Measurements from ENCODE around the gene CYSLTR1. TPM values are rescaled to one million over a fixed set of nuclear protein-coding genes. Genes with fewer than 3 reads are reported as not detected.
"Not testable (repeated sequence)": the region's sequence is repeated elsewhere in the genome, so short reads cannot be mapped to it uniquely, and the experiment has no call there.

Gene CYSLTR1
- total RNA-seq, 2 experiments from 2014 or later, result 1.3 to 2.1 TPM

DNA sequence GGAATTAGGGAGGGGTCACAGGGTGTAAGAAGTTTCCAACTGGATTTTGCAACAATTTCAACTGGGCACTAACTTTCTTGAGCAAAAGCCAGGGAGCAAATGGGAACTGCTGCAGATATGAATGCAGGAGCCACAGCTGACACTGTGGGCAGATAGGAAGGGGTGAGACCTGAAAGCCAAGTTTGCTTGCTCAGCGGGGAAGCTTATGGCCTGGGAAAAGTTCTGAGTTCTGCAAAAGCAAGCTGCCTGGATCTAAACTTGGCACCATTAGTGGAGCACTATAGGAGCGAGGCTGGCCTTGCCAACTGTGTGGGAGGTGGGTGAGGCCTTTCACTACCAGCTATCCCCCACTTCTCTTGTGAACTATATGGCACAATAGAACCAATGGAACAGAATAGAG lies 11.1 kb downstream of the CYSLTR1 start:
- Mint-ChIP-seq H3K27me3 (no peaks in the 10 kb centered on the region), H3K36me3 (peaks cover 5% of the 10 kb centered on the region), H3K4me3 (no peak overlapping the region), H3K4me1 (peaks cover 17% of the 10 kb centered on the region), H3K27ac (no peak overlapping the region), H3K9me3 (ENCODE audit: low read depth) (peaks cover 2% of the 10 kb centered on the region)
- ATAC-seq (no peak), DNase-seq (no peak)
- CTCF ChIA-PET, result no interaction called here

DNA sequence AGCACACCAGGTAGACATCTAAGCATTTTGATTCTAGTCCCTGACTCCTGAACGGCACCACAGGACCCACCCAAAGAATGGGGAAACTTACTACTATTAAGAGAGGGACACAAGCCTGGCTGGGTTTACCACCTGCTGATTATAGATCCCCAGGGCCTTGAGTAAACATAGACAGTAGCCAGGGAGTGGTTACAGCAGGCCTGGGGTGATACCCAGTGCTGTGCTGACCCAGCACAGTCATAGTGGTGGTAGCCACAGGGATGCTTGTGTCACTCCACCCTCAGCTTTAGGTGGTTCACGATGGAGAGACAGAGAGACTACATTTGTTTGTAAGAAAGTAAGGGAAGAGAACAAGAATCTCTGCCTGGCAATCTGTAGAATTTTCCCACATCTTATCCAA lies 11.7 kb downstream of the CYSLTR1 start:
- peaks cover under 1% of the 10 kb centered on the region for H3K36me3 Mint-ChIP-seq
- H3K27ac Mint-ChIP-seq, result no peak overlapping the region

DNA sequence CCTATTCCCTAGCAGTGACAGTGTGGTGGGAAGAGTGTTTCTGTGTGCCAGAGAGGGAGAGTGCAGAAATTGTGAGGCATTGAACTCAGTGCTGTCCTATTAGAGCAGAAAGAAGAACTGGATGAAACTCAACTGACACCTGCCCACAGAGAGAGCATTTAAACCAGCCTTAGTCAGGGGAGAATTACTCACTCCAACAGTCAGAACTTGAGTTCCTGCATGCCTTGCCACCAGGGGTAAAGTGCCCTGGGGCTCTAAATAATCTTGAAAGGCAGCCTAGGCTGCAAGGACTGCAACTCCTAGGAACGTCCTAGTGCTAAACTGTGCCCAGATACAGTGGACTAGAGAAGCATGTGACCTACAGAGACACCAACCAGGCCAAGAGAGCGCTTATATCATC lies 12.8 kb downstream of the CYSLTR1 start:
- Mint-ChIP-seq H3K36me3 (no peaks in the 10 kb centered on the region), H3K4me3 (no peak overlapping the region), H3K9me3 (ENCODE audit: low read depth) (no peaks in the 10 kb centered on the region), H3K27me3 (no peaks in the 10 kb centered on the region), H3K4me1 (peaks cover 12% of the 10 kb centered on the region), H3K27ac (no peak overlapping the region)
- ATAC-seq (no peak), DNase-seq (no peak)
- CTCF ChIA-PET, result interaction anchor here (0.7 kb wide), 1 partner anchor 43 kb away, joined by 3 read pairs; no protein-coding TSS in a partner anchor

More for the DNA sequence above, 11.7 kb downstream of the CYSLTR1 start:
- H3K4me3 Mint-ChIP-seq, result no peak overlapping the region
- no peaks in the 10 kb centered on the region for H3K9me3 Mint-ChIP-seq (ENCODE audit: low read depth)
- peaks cover 12% of the 10 kb centered on the region for H3K4me1 Mint-ChIP-seq
- ATAC-seq (no peak), DNase-seq (no peak)
- CTCF ChIA-PET, result no interaction called here
- no peaks in the 10 kb centered on the region for H3K27me3 Mint-ChIP-seq

GRCh38 chrX:78313526-78313925 lies 13.9 kb downstream of the CYSLTR1 start:
- H3K27ac Mint-ChIP-seq, result no peak overlapping the region
- no peak overlapping the region for H3K4me3 Mint-ChIP-seq
- no peaks in the 10 kb centered on the region for H3K9me3 Mint-ChIP-seq (ENCODE audit: low read depth)
- H3K36me3 Mint-ChIP-seq, result no peaks in the 10 kb centered on the region
- no peak for ATAC-seq
- CTCF ChIA-PET, result no interaction called here
- H3K4me1 Mint-ChIP-seq, result peaks cover 12% of the 10 kb centered on the region
- H3K27me3 Mint-ChIP-seq, result no peaks in the 10 kb centered on the region
- no peak for DNase-seq

DNA sequence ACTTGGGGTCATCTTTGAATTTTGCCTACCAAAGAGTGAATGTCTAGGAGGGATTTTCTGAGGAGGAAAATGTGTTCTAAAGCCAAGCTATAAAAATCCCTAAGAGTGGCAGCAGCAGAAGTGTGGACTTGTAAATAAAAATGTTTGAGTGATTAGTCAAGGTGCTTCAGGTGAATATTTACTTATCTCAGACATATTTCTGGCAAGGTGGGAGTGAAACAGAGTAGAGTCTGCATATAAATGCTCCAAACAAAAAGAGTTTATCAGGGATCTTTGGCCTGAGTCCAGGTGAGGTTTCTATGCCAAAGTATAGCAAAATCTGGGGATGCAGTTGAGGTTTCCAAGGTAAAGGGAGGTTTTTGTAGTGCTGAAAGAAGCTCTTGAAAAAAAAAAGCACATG lies 19.7 kb downstream of the CYSLTR1 start:
- Mint-ChIP-seq H3K27me3 (no peaks in the 10 kb centered on the region), H3K4me3 (no peak overlapping the region), H3K4me1 (no peaks in the 10 kb centered on the region), H3K27ac (no peak overlapping the region), H3K9me3 (ENCODE audit: low read depth) (peaks cover under 1% of the 10 kb centered on the region), H3K36me3 (no peaks in the 10 kb centered on the region)
- ATAC-seq (no peak), DNase-seq (no peak)
- CTCF ChIA-PET, result no interaction called here

GRCh38 chrX:78303086-78303485 lies 24.3 kb downstream of the CYSLTR1 start:
- no peak overlapping the region for H3K27ac Mint-ChIP-seq
- no peak for DNase-seq
- no peaks in the 10 kb centered on the region for H3K4me1 Mint-ChIP-seq
- H3K36me3 Mint-ChIP-seq, result peaks cover 6% of the 10 kb centered on the region
- H3K27me3 Mint-ChIP-seq, result no peaks in the 10 kb centered on the region
- no peak overlapping the region for H3K4me3 Mint-ChIP-seq
- peaks cover 6% of the 10 kb centered on the region for H3K9me3 Mint-ChIP-seq (ENCODE audit: low read depth)
- CTCF ChIA-PET, result no interaction called here
- no peak for ATAC-seq

DNA sequence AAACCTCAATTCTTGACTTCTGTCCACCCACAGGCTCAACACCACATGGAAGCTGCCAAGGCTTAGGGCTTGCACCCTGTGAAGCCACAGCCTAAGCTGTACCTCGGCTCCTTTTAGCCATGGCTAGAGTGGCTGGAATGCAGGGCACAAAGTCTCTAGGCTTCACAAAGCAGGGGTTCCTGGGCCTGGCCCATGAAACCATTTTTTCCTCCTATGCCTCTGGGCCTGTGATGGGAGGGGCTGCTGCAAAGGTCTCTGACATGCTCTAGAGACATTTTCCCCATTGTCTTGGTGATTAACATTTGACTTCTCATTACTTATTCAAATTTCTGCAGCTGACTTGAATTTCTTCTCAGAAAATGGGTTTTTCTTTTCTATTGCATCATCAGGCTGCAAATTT lies 26.5 kb downstream of the CYSLTR1 start:
- H3K4me3 Mint-ChIP-seq; CTCF ChIA-PET; H3K27ac Mint-ChIP-seq; DNase-seq; H3K4me1 Mint-ChIP-seq; H3K9me3 Mint-ChIP-seq (ENCODE audit: low read depth); H3K27me3 Mint-ChIP-seq; ATAC-seq; H3K36me3 Mint-ChIP-seq: not testable (repeated sequence)

GRCh38 chrX:78283511-78283910 lies 43.9 kb downstream of the CYSLTR1 start:
- no peaks in the 10 kb centered on the region for H3K4me1 Mint-ChIP-seq
- no peaks in the 10 kb centered on the region for H3K27me3 Mint-ChIP-seq
- no peaks in the 10 kb centered on the region for H3K9me3 Mint-ChIP-seq (ENCODE audit: low read depth)
- H3K4me3 Mint-ChIP-seq, result no peak overlapping the region
- no peak for ATAC-seq
- DNase-seq, result no peak
- CTCF ChIA-PET, result no interaction called here
- no peak overlapping the region for H3K27ac Mint-ChIP-seq
- H3K36me3 Mint-ChIP-seq, result no peaks in the 10 kb centered on the region

DNA sequence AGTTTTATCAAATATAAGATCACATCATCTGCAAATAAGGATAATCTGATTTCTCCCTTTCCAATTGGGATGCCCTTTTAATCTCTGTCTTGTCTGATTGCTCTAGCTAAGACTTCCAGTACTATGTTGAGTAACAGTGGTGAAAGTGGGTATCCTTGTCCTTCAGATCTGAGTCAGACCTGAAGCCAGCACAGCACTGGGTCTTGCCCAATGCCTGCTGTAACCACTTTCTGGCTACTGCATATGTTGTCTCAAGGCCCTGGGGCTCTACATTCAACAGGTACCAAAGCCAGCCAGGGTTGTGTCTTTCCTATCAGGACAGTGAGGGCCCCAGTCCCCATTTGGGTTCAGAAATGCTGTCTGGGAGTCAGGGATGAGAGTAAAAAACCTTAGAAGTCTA lies 90.3 kb downstream of the CYSLTR1 start:
- CTCF ChIA-PET, result no interaction called here
- no peaks in the 10 kb centered on the region for H3K27me3 Mint-ChIP-seq
- H3K27ac Mint-ChIP-seq, result no peak overlapping the region
- DNase-seq, result no peak
- no peak overlapping the region for H3K4me3 Mint-ChIP-seq
- H3K9me3 Mint-ChIP-seq (ENCODE audit: low read depth), result no peaks in the 10 kb centered on the region
- no peaks in the 10 kb centered on the region for H3K36me3 Mint-ChIP-seq
- H3K4me1 Mint-ChIP-seq, result no peaks in the 10 kb centered on the region
- no peak for ATAC-seq

DNA sequence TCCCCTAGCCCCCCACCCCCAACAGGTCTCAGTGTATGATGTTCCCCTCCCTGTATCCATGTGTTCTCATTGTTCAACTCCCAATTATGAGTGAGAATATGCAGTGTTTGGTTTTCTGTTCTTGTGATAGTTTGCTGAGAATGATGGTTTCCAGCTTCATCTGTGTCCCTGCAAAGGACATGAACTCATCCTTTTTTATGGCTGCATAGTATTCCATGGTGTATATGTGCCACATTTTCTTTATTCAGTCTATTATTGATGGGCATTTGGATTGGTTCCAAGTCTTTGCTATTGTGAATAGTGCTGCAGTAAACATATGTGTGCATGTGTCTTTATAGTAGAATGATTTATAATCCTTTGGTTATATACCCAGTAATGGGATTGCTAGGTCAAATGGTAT lies 101.4 kb downstream of the CYSLTR1 start:
- CTCF ChIA-PET; H3K4me1 Mint-ChIP-seq; H3K36me3 Mint-ChIP-seq; H3K27ac Mint-ChIP-seq; H3K27me3 Mint-ChIP-seq; ATAC-seq; H3K9me3 Mint-ChIP-seq (ENCODE audit: low read depth); DNase-seq; H3K4me3 Mint-ChIP-seq: not testable (repeated sequence)

Other genes with a start within 250 kb of the CYSLTR1 start
- 100 to 1,000 TPM; 782 to 877 TPM for gene PGK1, start 223.4 kb downstream of the CYSLTR1 start, total RNA-seq
- gene TAF9B, start 188.0 kb downstream of the CYSLTR1 start, total RNA-seq, result 10 to 100 TPM; 10.0 to 18.5 TPM

All from activated CD8-positive, alpha-beta memory T cell treated with anti-CD3 and anti-CD28 coated beads, Interleukin-2, amount 10 ng/mL, durations not matched to agents 7 days and 5 days (primary cell).